Measurements from ENCODE around the gene SLC34A3.
"Not testable (repeated sequence)": the region's sequence is repeated elsewhere in the genome, so short reads cannot be mapped to it uniquely, and the experiment has no call there.

The SLC34A3 gene

DNA sequence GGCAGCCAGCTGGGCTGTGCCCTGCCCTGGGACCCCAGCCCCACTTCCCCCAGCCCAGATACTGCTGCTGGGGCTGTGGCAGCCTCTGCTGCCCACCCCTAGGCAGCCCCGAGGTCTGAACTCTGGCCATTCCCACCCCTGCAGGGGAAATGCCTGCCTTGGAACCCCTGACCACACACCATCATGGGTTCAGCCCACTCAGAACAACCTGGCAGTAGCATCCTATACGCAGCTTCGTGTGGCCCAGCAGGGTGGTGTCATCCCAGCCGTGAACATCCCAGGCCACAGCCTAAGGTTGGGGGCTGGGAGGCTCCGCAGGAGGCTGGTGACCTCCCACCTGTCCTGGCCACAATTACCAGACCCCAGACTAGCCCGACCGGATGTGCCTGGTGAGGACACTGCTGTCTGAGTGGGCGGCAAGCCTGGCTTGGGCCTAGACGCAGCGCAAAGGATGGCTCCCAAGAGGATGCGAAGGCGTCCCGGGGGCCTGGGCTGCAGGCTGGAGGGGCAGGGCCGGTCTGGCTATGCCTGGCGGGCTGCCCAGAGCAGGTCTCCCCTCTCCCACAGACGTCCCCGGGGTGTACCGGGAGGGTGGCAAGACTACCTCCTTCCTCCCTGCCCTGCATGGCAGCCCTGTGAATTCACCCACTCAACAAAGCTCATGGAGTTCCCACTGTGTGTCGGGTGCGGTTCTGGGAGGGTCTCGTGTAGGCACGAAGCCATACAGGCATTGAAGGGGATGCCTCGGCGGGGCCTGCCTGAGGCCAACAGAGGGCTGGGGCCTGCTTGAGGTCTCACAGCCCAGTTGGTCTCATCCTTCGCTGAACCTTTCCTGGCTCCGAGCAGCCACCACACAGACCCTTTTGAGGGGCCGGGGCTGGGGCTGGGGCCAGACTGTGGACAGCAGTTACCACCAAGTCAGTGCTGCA, 1.5 kb upstream of the SLC34A3 start:
- no peak for DNase-seq (ENCODE audit: low read depth in 2 of 2)

DNA sequence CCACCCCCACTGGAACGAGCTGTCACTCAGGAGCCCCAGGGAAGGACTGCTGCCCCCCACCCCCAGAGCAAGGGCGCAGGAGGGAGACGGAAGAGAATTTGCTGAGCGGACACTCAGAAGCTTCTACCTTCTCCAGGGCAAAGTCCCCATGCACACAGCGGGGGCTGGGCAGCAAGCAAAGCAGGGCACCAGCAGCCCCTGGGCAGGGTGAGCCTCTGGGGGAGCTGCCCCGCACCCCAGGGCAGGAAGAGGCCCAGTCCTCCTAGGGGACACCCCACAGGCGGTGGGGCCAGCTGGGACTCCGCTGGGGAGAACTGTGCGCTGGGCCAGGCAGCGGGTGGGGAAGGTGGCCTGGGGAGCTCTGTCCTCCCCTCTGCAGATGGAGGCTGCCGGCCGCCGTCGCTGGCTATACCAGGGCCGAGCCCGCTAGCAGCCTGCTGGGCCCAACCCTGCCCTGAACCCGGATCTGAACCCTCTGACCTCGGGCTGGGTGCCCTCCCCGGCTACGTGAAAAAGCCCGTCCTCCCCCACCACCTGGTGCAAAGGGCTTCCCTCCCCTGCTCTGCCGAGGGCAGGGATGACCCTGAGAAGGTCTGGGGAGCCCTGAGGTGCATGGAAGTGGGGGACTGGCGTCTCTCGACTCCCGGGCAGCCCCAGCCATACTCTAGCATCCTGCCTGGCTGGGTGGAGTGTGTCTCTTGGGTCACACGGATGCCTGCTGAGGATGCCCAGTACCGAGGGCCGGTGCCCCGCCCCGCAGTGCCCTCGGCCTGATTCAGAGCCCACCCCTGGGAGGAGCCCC, 597 bp upstream of the SLC34A3 start:
- DNase-seq (ENCODE audit: low read depth in 2 of 2) = no peak

DNA sequence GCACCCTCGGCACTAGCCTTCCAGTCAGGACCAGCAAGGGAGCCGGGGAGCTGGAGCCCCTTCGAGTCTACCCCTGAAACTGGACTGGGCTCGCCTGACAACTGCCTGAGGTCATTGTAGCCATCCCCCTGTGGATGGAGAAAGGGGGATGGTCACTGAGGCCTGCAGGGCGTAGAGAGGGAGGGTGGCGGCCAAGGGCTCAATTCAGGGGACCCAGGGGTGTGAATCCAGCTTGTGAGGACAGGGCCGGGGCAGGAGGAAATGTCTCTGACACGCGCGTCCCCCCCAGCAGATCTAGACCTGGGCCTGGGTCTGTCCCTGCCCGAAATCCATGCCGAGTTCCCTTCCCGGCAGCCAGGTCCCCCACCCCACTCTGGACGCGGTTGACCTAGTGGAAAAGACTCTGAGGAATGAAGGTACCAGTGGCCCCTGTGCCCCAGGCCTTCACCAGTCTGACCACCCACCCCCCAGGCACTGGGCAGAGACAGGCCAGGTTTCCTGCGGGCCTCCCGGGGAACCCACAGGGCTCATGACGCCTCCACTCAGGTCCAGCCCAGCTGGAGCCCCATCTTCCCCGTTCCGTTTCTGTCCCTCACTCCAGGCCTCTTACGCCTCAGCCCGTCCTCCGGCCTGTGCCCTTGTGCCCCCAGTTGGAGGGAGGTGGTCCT, 805 bp downstream of the SLC34A3 start:
- no peak for DNase-seq (ENCODE audit: low read depth in 2 of 2)

DNA sequence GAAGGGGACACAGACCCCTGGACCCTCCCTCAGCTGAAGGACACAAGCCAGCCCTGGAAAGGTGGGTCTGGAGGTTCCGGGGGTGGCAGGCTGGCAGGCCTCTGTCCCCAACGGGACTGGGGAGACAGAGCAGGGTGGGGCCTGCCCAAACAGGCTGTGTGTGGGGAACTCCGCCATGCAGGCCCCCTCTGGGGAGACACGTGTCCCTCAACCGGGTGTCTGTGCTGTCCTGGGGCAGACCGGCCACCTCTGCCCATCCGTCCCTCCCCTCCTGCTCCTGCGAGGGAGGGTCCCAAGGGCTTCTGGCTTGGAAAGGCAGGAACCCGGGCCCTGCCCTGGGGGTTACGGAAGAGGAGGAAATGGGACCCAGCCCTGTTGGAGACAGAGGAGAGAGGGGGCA, 1.4 kb downstream of the SLC34A3 start:
- DNase-seq (ENCODE audit: low read depth in 2 of 2) = no peak

DNA sequence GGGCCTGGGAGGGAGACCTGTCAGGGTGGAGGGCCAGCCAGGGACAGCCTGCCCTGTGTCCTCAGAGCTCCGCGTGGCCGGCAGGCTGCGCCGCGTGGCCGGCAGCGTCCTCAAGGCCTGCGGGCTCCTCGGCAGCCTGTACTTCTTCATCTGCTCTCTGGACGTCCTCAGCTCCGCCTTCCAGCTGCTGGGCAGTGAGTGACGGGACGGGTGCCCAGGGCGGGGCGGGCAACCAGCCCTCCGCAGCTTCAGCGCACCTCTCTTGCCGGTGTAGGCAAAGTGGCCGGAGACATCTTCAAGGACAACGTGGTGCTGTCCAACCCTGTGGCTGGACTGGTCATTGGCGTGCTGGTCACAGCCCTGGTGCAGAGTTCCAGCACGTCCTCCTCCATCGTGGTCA, 1.8 kb downstream of the SLC34A3 start:
- no peak for DNase-seq (ENCODE audit: low read depth in 2 of 2)

DNA sequence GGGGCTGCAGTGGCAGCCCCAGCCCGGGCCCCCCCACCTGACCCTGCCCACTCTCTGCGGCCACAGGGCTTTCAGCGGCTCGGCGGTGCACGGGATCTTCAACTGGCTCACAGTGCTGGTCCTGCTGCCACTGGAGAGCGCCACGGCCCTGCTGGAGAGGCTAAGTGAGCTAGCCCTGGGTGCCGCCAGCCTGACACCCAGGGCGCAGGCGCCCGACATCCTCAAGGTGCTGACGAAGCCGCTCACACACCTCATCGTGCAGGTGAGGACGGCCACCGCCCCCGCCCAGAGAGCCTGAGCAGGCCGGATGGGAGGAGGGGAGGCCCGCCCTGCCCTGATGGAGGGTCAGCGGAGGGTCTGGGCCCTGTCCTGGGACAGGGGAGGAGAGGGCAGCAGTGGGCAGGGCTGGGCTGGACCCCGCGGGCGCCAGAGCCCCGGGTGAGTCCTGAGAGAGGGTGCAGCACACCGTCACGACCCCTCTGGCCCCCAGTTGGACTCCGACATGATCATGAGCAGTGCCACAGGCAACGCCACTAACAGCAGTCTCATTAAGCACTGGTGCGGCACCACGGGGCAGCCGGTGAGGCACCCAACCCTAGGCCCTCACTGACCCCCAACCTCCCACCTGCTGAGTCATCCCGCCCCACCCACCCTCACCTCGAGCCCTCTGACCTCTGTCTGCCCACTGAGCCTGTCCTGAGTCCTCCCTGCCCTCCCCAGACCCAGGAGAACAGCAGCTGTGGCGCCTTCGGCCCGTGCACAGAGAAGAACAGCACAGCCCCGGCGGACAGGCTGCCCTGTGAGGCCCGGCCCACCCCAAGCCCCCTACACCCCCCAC, 2.7 kb downstream of the SLC34A3 start:
- no peak for DNase-seq (ENCODE audit: low read depth in 2 of 2)

DNA sequence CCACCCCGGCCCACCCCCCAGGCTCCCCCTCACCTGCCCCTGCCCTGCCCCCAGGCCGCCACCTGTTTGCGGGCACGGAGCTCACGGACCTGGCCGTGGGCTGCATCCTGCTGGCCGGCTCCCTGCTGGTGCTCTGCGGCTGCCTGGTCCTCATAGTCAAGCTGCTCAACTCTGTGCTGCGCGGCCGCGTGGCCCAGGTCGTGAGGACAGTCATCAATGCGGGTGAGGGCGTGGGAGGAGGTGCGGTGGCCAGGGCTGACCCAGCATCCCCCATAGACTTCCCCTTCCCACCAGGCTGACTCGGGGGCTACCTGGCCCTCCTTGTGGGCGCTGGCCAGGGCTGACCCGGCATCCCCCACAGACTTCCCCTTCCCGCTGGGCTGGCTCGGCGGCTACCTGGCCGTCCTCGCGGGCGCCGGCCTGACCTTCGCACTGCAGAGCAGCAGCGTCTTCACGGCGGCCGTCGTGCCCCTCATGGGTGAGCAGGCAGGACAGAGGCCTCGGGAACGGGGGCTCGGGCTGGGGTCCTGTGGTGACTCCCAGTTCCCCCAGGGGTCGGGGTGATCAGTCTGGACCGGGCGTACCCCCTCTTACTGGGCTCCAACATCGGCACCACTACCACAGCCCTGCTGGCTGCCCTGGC, 3.5 kb downstream of the SLC34A3 start:
- DNase-seq (ENCODE audit: low read depth in 2 of 2) = no peak

DNA sequence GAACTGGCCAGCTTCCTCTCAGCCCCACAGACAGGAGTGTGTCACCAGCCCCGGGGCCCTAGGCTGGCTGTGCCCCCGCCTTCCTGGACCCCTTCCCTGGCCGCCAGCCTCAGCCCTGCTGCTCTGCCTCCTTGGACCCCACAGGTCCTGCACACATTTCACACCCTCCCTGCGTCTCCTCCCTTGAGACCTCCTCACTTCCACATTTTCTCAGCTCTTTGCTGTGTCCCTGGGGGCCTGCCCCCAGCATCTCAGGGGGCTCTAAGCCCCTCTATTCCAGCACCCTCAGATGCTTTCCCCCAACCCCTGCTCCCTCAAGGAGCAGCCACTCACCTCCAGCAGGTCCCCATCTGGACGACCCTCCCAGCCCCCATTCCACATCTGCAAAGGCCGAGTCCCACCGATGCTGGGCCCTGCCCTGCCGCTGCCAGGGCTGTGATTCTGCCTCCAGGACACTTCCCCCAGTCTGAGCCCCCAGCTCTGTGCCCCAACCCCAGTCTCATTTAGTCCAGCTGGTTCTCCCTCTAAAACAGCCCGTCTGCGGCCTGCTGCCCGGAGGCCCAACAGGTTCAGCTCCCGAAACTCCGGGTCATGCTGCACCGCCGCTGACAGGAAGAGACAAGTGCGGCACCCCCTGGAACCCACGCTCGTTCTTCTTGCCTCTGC, 4.2 kb downstream of the SLC34A3 start:
- DNase-seq (ENCODE audit: low read depth in 2 of 2) = no peak

DNA sequence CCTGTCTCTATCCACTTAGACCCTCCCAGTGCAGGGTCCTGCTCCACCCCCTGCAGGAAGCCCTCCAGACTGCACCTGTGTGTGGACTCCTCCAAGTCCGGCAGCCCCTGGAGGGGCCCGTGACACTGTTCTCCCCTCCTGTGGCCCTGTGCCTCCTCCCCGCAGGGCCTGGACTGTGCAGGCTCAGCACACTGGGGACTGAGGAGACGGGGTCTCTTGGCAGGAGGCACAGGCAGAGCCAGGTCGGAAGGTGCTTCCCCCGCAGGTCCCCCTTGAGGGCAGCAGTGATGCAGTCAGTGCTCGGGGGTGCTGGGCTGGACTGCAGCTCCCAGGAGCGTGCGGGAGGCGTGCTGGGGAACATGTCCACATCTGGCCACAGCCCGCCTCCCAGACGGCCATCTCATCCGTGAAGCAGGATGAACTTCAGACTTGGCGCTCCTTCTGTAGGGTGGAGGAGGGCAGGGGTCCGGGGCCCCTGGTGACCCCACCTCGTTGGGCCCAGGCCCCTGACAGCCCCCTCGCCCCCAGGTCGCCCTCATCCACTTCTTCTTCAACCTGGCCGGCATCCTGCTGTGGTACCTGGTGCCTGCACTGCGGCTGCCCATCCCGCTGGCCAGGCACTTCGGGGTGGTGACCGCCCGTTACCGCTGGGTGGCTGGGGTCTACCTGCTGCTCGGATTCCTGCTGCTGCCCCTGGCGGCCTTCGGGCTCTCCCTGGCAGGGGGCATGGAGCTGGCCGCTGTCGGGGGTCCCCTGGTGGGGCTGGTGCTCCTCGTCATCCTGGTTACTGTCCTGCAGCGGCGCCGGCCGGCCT, 4.9 kb downstream of the SLC34A3 start:
- no peak for DNase-seq (ENCODE audit: low read depth in 2 of 2)

DNA sequence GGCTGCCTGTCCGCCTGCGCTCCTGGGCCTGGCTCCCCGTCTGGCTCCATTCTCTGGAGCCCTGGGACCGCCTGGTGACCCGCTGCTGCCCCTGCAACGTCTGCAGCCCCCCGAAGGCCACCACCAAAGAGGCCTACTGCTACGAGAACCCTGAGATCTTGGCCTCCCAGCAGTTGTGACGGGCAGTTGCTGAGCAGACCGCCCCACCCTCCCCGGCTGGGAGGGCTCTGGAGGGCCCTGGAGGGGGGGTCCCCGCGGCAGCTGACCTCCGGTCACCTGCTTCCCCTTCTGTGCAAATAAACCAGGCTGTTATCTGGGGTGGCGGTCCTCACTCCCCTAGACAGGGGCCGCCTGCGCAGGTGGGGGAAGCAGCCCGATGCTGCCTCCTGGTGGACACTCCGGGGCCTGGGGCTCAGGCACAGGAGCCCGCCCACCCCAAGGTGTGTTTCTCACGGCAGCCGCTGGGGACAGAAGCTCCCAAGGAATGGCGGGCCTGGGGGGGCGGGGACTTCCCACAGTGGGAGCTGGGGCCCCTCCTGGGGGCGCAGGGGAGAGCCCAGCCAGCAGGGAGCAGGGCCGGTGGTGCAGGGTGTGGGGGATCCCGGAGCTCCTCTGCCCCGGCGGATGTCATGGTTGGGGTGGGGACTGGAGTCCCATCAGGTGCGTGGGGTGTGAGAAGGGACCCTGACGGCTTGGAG, 5.7 kb downstream of the SLC34A3 start:
- peak; percentile 38 to 39 for DNase-seq (ENCODE audit: low read depth in 2 of 2)

DNA sequence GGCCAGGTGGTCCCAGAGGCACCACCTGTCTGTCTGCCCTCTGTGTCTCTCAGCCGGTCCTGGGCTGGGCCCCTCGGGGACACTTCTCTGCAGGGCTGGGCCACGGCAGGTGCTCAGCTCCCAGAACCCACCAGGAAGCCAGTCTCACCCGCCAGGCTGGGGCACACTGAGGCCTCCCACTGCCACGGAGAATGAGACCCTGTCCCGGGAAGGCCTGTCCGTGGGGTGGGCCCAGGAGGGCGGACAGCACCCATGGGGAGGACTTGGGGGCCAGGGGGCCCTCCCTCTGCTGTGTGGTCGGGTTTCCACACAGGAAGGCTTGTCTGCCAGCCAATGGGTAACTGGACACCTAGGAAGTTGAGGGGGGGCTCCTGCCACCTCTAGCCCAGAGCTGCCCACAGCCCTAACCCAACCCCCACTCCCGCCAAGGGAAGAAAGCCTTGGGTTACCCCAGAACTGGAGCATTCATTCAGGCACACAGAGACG, 6.3 kb downstream of the SLC34A3 start:
- DNase-seq (ENCODE audit: low read depth in 2 of 2) = no peak

DNA sequence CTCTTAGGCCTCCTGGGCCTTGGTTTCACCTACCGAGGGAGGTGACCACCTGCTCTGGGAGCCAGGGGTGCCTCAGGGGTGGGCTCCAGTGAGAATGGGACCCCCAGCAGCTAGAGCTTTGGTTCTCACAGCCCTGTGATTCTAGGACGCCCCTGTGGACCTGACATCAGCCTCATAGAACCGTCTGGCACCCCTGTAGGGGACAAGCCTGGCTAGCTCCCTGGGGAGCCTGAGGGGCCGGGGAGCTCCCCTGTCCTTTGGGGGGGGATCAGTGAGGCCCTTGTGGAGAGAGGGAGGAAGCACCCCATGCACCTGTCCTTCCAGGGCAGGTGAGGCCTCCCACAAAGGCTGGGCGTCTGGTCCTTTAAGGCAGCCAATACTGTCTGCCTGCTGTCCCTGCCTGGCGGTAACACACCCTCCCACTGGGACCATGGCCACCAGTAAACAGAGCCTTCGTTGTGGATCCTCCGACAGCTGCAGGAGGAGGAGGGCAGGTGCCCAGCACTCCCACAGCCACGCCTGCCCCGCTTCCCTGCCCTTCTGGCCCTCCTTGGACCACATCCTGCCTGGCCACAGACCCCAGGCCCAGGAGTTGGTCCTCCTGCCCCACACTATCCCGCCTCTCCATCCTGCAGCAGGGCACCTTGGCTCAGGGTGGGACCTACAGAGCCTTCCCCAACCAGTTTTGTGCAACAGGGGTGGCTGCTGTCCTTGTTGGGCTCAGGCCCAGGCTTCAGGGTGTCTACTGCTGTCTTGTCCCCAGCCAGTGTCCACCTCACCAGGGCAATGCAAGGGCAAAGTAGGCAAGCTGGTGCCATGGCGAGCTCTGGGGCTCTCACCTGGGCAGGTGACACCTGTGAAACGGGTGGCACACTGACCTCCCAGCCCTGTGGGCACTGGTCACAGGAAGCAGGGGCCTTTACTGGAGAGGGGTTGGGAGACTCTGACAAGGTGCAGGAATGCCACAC, 7.3 kb downstream of the SLC34A3 start:
- no peak for DNase-seq (ENCODE audit: low read depth in 2 of 2)

DNA sequence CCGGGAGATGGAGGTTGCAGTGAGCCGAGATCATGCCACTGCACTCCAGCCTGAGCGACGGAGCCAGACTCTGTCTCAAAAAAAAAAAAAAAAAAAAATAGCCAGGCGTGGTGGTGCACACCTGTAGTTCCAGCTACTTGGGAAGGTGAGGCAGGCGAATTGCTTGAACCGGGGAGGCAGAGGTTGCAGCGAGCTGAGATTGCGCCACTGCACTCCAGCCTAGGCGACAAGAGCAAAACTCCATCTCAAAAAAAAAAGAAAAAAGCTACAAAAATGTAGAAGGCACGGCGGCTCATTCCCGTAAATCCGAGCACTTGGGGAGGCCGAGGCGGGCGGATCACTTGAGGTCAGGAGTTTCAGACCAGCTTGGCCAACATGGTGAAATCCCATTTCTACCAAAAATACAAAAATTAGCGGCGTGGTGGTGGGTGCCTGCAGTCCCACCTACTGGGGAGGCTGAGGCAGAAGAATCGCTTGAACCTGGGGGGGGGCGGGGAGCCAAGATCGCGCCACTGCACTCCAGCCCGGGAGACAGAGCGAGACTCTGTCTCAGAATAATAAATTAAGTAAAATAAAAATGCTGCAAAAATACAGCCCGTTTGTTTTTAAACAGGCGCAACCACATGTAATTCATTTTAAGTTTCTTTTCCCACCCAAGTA, 9.0 kb downstream of the SLC34A3 start:
- DNase-seq (ENCODE audit: low read depth in 2 of 2) = not testable (repeated sequence)

DNA sequence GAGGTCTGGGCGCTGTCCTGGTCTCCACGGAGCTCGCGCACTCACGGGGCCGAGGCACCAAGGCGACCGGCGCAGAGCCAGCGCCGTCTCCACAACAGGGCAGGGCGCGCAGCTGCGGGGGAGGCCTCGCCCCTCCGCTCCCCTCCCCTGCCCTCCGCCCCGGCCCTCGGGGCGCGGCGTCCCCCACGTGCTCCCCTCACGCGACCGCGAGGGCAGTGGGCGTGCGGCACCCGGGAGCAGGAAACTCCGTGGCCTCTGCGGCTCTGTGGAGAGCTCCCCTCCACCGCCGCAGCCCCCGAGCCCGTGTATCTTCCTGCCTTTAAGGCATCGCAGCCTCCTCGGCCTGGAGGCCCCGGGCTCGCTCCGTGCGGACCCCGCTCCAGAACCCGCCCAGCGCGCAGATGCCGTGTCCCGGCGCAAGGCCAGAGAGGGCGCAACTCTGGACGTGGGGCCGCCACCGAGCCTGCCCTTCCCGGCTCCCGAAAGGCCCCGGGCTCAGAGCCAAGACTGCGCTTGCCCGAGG, 9.7 kb downstream of the SLC34A3 start:
- DNase-seq (ENCODE audit: low read depth in 2 of 2) = peak in 1 of 2 experiments; percentile 21

DNA sequence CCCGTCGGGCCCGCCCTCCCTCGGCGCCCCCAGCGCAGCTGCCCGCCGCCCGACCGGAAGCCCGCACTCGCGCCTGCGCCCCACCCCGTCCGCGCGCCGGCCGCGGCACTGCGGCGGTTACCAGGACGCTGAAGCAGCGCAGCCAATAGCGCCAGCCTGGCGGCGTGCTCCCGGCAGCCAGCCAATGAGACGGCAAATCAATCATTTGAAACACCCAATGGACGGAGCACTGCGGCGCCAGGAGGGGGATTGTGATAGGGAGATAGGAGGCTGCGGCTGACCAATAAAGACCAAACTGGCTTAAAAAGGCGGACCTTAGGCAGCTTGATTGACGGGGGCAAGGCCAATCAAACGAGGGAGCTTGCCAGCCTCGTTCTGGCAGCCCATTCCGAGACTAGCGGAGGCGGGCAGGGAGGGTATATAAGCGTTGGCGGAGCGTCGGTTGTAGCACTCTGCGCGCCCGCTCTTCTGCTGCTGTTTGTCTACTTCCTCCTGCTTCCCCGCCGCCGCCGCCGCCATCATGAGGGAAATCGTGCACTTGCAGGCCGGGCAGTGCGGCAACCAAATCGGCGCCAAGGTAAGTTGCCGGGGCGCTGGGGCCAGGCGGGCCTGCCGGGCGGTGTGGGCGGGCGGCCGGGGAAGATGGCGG, 10.3 kb downstream of the SLC34A3 start, which contains the start of gene TUBB4B:
TUBB4B (plus strand) TSS at position 447 of the 649 bp plus-strand sequence; CDS start at position 521, 74 bp downstream.
- peak; percentile 100 for DNase-seq (ENCODE audit: low read depth in 2 of 2)

Measured in fibroblast of skin of left quadriceps (primary cell).